Smooth muscle cell (in vitro differentiated cells): ENCODE data around the gene HOXB2. TPM values are rescaled to one million over a fixed set of nuclear protein-coding genes. Genes with fewer than 3 reads are reported as not detected.

ENCODE experiments used
- DNase-seq: peaks from one replicate; lab custom pipeline; 2025; ENCODE audit not compliant: unreplicated experiment; lab: John Stamatoyannopoulos, UW
- H2AFZ ChIP-seq: fragments of 200-600 bp; sonication (generic); 2 replicates; pipeline ENCODE4 v1.6.0; 2016; ENCODE audit warnings: antibody characterized with exemption, low read depth, mild to moderate bottlenecking
- H3F3A ChIP-seq: fragments of 200-600 bp; sonication (generic); 2 replicates; pipeline ENCODE4 v1.6.0; 2017; ENCODE audit warnings: antibody characterized with exemption, low read depth
- H3K27ac ChIP-seq: fragments of 200-600 bp; sonication (generic); 2 replicates; pipeline ENCODE4 v1.5.1; 2016; ENCODE audit warnings: low read depth, mild to moderate bottlenecking
- H3K27me3 ChIP-seq: fragments of 200-600 bp; sonication (generic); 2 replicates; pipeline ENCODE4 v1.6.1; 2016; ENCODE audit warnings: low read depth, mild to moderate bottlenecking
- H3K36me3 ChIP-seq: fragments of 200-600 bp; sonication (generic); 2 replicates; pipeline ENCODE4 v1.5.1; 2016; ENCODE audit warnings: low read depth
- H3K4me1 ChIP-seq: fragments of 200-600 bp; sonication (generic); 2 replicates; pipeline ENCODE4 v1.5.1; 2016; ENCODE audit warnings: low read depth
- H3K4me2 ChIP-seq: fragments of 200-600 bp; sonication (generic); 2 replicates; pipeline ENCODE4 v1.6.0; 2016; ENCODE audit warnings: mild to moderate bottlenecking
- H3K4me3 ChIP-seq: fragments of 200-600 bp; sonication (generic); 2 replicates; pipeline ENCODE4 v1.5.1; 2016; ENCODE audit warnings: mild to moderate bottlenecking
- H3K79me2 ChIP-seq: fragments of 200-600 bp; sonication (generic); 2 replicates; pipeline ENCODE4 v1.6.0; 2016; ENCODE audit warnings: low read depth, mild to moderate bottlenecking
- H3K9ac ChIP-seq: fragments of 200-600 bp; sonication (generic); 2 replicates; pipeline ENCODE4 v1.6.0; 2016; ENCODE audit warnings: low read depth
- H3K9me3 ChIP-seq: fragments of 200-600 bp; sonication (generic); replicated peaks from 2 replicates; pipeline ENCODE4 v1.5.1; 2016; ENCODE audit warnings: low read depth
- H4K20me1 ChIP-seq: fragments of 200-600 bp; sonication (generic); 2 replicates; pipeline ENCODE4 v1.6.0; 2016; ENCODE audit warnings: low read depth
- WGBS: methylation state at CpG from one replicate; pipeline ENCODE4 v1.1.7; 2016; ENCODE audit warnings: low lambda C conversion rate; 5-methylcytosine and 5-hydroxymethylcytosine counted together
- polyA plus RNA-seq: library from polyadenylated mRNA; unstranded; fragments of >200 nt; fragmentation: Nextera tagmentation; extraction: Ambion mirVana; gene quantifications from 2 replicates; pipeline ENCODE4 v1.2.1, GENCODE V29; 2016
- total RNA-seq: library from RNA; depleted of rRNA; stranded (reverse); fragments of >200 nt; gene quantifications from 2 replicates; pipeline ENCODE4 v1.2.3, GENCODE V29; 2014
- TF ChIP-seq, protein P1 (sequence below): fragments of 200-600 bp; sonication (generic); IDR thresholded peaks from 2 replicates; pipeline ENCODE4 v1.5.1; 2017; ENCODE audit warnings: borderline replicate concordance, mild to moderate bottlenecking, antibody characterized with exemption; ENCODE audit not compliant: insufficient read depth, poor library complexity, severe bottlenecking

Gene HOXB2
- total and polyA plus RNA-seq, 2 experiments from 2014 or later = 26.5 to 40.4 TPM

DNA sequence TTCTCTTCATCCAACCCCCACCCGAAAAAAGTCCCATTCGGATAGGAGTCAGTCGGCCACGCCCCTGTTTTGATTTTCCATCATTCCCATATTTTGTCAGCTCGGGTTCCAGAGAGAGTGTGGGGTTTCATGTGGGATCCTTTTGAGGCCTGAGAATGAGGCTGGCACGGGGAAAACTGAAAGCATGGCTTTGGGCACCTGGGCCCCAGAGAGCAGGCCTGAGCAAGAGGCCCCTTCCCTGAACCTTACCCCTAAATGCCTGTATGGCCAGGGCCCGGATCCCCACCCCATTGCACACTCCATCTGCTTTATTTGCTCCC lies 37.8 kb upstream of the HOXB2 start:
- Histone ChIP-seq H3K9ac (no peak overlapping the region), H3K27me3 (peaks cover 82% of the 10 kb centered on the region), H3K79me2 (peaks cover 69% of the 10 kb centered on the region), H2AFZ (no peak overlapping the region), H4K20me1 (peaks cover 96% of the 10 kb centered on the region), H3K36me3 (no peaks in the 10 kb centered on the region), H3K27ac (no peak overlapping the region), H3K9me3 (no peaks in the 10 kb centered on the region), H3K4me2 (peak overlapping the region; percentile 87), H3K4me1 (no peaks in the 10 kb centered on the region), H3F3A (no peaks in the 10 kb centered on the region), H3K4me3 (no peak overlapping the region)
- TF ChIP-seq, protein P1, sequence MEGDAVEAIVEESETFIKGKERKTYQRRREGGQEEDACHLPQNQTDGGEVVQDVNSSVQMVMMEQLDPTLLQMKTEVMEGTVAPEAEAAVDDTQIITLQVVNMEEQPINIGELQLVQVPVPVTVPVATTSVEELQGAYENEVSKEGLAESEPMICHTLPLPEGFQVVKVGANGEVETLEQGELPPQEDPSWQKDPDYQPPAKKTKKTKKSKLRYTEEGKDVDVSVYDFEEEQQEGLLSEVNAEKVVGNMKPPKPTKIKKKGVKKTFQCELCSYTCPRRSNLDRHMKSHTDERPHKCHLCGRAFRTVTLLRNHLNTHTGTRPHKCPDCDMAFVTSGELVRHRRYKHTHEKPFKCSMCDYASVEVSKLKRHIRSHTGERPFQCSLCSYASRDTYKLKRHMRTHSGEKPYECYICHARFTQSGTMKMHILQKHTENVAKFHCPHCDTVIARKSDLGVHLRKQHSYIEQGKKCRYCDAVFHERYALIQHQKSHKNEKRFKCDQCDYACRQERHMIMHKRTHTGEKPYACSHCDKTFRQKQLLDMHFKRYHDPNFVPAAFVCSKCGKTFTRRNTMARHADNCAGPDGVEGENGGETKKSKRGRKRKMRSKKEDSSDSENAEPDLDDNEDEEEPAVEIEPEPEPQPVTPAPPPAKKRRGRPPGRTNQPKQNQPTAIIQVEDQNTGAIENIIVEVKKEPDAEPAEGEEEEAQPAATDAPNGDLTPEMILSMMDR = no peak
- no peak for DNase-seq
- 49% methylated on average over 7 of the region's 7 CpGs for WGBS

DNA sequence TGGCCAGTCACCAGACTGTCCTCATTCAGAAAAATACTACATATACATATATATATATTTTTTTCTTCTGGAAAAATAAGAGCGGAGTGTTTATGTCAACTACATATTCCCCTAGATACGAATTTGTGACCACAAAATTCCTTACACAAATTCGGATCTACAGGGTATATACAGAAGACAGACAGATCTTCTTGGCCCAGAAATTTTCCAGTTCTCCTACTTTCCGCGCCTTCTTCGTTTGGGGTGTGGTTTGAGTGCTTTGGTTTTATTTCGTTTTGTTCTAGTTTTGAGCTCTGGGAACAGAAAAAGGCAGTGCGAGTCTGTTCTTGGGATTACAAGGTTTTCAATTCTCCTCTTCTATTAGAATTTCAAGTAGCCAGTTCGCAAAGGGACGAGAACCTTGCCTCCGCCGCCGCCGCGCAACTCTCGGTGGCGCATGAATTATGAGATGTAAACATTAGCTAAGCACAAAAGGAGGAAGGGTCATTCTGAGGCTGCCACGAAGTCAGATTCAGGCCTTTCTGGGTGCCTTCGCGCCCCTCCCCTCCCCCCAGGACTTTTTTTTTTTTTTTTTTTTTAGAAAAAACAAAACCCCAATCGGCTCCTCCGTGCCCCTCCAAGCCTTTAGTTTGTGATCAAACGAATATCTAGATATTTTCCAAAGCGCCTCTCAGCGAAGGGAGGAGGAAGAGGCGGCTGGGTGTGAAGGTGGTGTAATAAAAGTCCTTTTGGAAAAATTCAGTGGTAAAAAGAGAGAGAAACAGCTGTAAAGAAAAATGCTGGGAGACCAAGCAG lies 35.0 kb upstream of the HOXB2 start:
- no peak overlapping the region for H3K27ac ChIP-seq
- H2AFZ ChIP-seq = no peak overlapping the region
- TF ChIP-seq, protein P1 = no peak
- H3K4me2 ChIP-seq = peak overlapping the region; percentile 90
- H3K4me1 ChIP-seq = peaks cover 7% of the 10 kb centered on the region
- H4K20me1 ChIP-seq = peaks cover 97% of the 10 kb centered on the region
- H3K9me3 ChIP-seq = no peaks in the 10 kb centered on the region
- H3F3A ChIP-seq = no peaks in the 10 kb centered on the region
- WGBS = 27% methylated on average over 26 of the region's 26 CpGs
- peaks cover 69% of the 10 kb centered on the region for H3K79me2 ChIP-seq
- H3K4me3 ChIP-seq = peak overlapping the region; percentile 19
- no peak for DNase-seq
- no peaks in the 10 kb centered on the region for H3K36me3 ChIP-seq
- H3K27me3 ChIP-seq = peaks cover 87% of the 10 kb centered on the region
- no peak overlapping the region for H3K9ac ChIP-seq

- Histone ChIP-seq H3K9ac (no peak overlapping the region), H3K4me1 (peaks cover 7% of the 10 kb centered on the region), H3K27me3 (peaks cover 90% of the 10 kb centered on the region), H3K27ac (no peak overlapping the region), H3F3A (no peaks in the 10 kb centered on the region), H3K79me2 (peaks cover 67% of the 10 kb centered on the region), H3K36me3 (no peaks in the 10 kb centered on the region), H4K20me1 (peaks cover 97% of the 10 kb centered on the region), H3K4me3 (peak overlapping the region; percentile 53), H3K9me3 (no peaks in the 10 kb centered on the region), H3K4me2 (peak overlapping the region; percentile 90), H2AFZ (no peak overlapping the region)
- TF ChIP-seq, protein P1 = no peak
- 34% methylated on average over 7 of the region's 7 CpGs for WGBS
- DNase-seq = no peak
Measured at GRCh38 chr17:48579471-48579759, 34.5 kb upstream of the HOXB2 start.
